OCI-LY1 (cell line): Measurements from ENCODE around the gene KREMEN1.

ENCODE experiments used
- H2AFZ ChIP-seq: fragments of 200-600 bp; sonication (generic), shearing (Covaris generic); 2 replicates; pipeline ENCODE4 v1.6.0; 2014; ENCODE audit warnings: antibody characterized with exemption, mild to moderate bottlenecking, low read length
- H3F3A ChIP-seq: fragments of 200-600 bp; sonication (generic), shearing (Covaris generic); 2 replicates; pipeline ENCODE4 v1.6.0; 2014; ENCODE audit warnings: mild to moderate bottlenecking, antibody characterized with exemption, low read length, moderate library complexity; ENCODE audit not compliant: insufficient read depth
- H3K27ac ChIP-seq: fragments of 200-600 bp; sonication (generic); 2 replicates; pipeline ENCODE4 v1.5.1; 2014; ENCODE audit warnings: low read length, mixed run types, mild to moderate bottlenecking, low read depth; ENCODE audit not compliant: poor library complexity, severe bottlenecking
- H3K27me3 ChIP-seq: fragments of 200-600 bp; sonication (generic); 2 replicates; pipeline ENCODE4 v1.6.0; 2014; ENCODE audit warnings: antibody characterized with exemption, mild to moderate bottlenecking, low read length, moderate library complexity; ENCODE audit not compliant: insufficient read depth
- H3K36me3 ChIP-seq: fragments of 200-600 bp; sonication (generic); 2 replicates; pipeline ENCODE4 v1.6.1; 2014; ENCODE audit warnings: mild to moderate bottlenecking, antibody characterized with exemption, low read length, moderate library complexity, mixed read lengths; ENCODE audit not compliant: insufficient read depth
- H3K4me1 ChIP-seq: fragments of 200-600 bp; sonication (generic); 2 replicates; pipeline ENCODE4 v1.5.1; 2014; ENCODE audit warnings: mild to moderate bottlenecking, low read length, moderate library complexity; ENCODE audit not compliant: insufficient read depth, severe bottlenecking
- H3K4me2 ChIP-seq: fragments of 200-600 bp; sonication (generic), shearing (Covaris generic); 2 replicates; pipeline ENCODE4 v1.6.1; 2014; ENCODE audit warnings: low read length
- H3K4me3 ChIP-seq: fragments of 200-600 bp; sonication (generic); 2 replicates; pipeline ENCODE4 v1.5.1; 2014; ENCODE audit warnings: low read length, low read depth, mild to moderate bottlenecking, mixed read lengths; ENCODE audit not compliant: poor library complexity, severe bottlenecking
- H3K79me2 ChIP-seq: fragments of 200-600 bp; shearing (Covaris generic); 2 replicates; pipeline ENCODE4 v1.6.1; 2016; ENCODE audit warnings: mixed run types, low read length, mixed read lengths; ENCODE audit not compliant: insufficient read depth
- H3K9ac ChIP-seq: fragments of 200-600 bp; sonication (generic), shearing (Covaris generic); 2 replicates; pipeline ENCODE4 v1.6.1; 2014; ENCODE audit warnings: mild to moderate bottlenecking, low read length, mixed read lengths
- H3K9me2 ChIP-seq: fragments of 200-600 bp; sonication (generic), shearing (Covaris generic); 2 replicates; pipeline ENCODE4 v1.6.1; 2014; ENCODE audit warnings: low read depth, mild to moderate bottlenecking, low read length, mixed read lengths
- H3K9me3 ChIP-seq: fragments of 200-600 bp; shearing (Covaris generic); 2 replicates; pipeline ENCODE4 v1.6.1; 2014; ENCODE audit warnings: low read length, mixed read lengths
- H4K20me1 ChIP-seq: fragments of 200-600 bp; sonication (generic), shearing (Covaris generic); 2 replicates; pipeline ENCODE4 v1.6.0; 2016; ENCODE audit warnings: mild to moderate bottlenecking, low read length; ENCODE audit not compliant: insufficient read depth
- EZH2 ChIP-seq: fragments of 200-600 bp; sonication (generic), shearing (Covaris generic); IDR thresholded peaks from 2 replicates; pipeline ENCODE4 v1.8.0; 2017; ENCODE audit warnings: borderline replicate concordance, mixed run types, mild to moderate bottlenecking, antibody characterized with exemption, low read length, moderate library complexity, mixed read lengths
- TF ChIP-seq, protein P1 (sequence below): fragments of 200-600 bp; sonication (generic), shearing (Covaris generic); IDR thresholded peaks from 2 replicates; pipeline ENCODE4 v1.5.1; 2017; ENCODE audit warnings: mild to moderate bottlenecking, antibody characterized with exemption, low read length, moderate library complexity, mixed read lengths

Gene KREMEN1

DNA sequence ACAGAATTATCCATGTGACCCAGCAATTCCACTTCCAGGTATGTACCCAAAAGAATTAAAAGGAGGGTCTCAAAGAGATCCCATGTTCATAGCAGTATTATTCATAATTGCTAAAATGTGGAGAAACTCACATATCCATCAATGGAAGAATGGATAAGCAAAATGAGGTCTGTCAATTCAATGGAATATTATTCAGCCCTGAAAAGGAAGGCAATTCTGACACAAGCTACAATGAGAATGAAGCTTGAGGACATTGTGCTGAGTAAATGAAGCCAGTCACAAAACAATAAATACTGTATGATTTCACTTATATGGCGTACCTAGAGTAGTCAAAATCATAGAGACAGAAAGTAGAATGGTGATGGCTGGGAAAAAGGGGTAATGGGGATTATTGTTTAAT, 113.5 kb downstream of the KREMEN1 start:
- Histone ChIP-seq H4K20me1 (no peaks in the 10 kb centered on the region), H3K36me3 (no peaks in the 10 kb centered on the region), H3F3A (no peaks in the 10 kb centered on the region), H3K27ac (no peak overlapping the region), H3K9ac (no peak overlapping the region), H3K79me2 (no peaks in the 10 kb centered on the region), H3K9me2 (no peaks in the 10 kb centered on the region), H3K27me3 (peaks cover 5% of the 10 kb centered on the region; the same call in 1 of the 2 replicates), H3K9me3 (no peaks in the 10 kb centered on the region), H3K4me1 (no peaks in the 10 kb centered on the region), H2AFZ (no peak overlapping the region), H3K4me2 (no peak overlapping the region), H3K4me3 (no peak overlapping the region)
- TF ChIP-seq, protein P1, sequence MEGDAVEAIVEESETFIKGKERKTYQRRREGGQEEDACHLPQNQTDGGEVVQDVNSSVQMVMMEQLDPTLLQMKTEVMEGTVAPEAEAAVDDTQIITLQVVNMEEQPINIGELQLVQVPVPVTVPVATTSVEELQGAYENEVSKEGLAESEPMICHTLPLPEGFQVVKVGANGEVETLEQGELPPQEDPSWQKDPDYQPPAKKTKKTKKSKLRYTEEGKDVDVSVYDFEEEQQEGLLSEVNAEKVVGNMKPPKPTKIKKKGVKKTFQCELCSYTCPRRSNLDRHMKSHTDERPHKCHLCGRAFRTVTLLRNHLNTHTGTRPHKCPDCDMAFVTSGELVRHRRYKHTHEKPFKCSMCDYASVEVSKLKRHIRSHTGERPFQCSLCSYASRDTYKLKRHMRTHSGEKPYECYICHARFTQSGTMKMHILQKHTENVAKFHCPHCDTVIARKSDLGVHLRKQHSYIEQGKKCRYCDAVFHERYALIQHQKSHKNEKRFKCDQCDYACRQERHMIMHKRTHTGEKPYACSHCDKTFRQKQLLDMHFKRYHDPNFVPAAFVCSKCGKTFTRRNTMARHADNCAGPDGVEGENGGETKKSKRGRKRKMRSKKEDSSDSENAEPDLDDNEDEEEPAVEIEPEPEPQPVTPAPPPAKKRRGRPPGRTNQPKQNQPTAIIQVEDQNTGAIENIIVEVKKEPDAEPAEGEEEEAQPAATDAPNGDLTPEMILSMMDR: no peak
- TF ChIP-seq EZH2: no peak

GRCh38 chr22:29187831-29188230, 115.0 kb downstream of the KREMEN1 start:
- Histone ChIP-seq H3K4me1 (no peaks in the 10 kb centered on the region), H2AFZ (no peak overlapping the region), H4K20me1 (no peaks in the 10 kb centered on the region), H3F3A (no peaks in the 10 kb centered on the region), H3K9me2 (no peaks in the 10 kb centered on the region), H3K36me3 (no peaks in the 10 kb centered on the region), H3K9me3 (no peaks in the 10 kb centered on the region), H3K4me3 (no peak overlapping the region), H3K27ac (no peak overlapping the region), H3K79me2 (no peaks in the 10 kb centered on the region), H3K9ac (no peak overlapping the region), H3K27me3 (peaks cover 3% of the 10 kb centered on the region; the same call in 1 of the 2 replicates), H3K4me2 (no peak overlapping the region)
- TF ChIP-seq, protein P1: no peak
- TF ChIP-seq EZH2: no peak

GRCh38 chr22:29190051-29190450, 117.2 kb downstream of the KREMEN1 start:
- no peaks in the 10 kb centered on the region for H3K79me2 ChIP-seq
- no peaks in the 10 kb centered on the region for H4K20me1 ChIP-seq
- no peak overlapping the region for H3K4me3 ChIP-seq
- no peak overlapping the region for H3K9ac ChIP-seq
- no peak overlapping the region for H3K27ac ChIP-seq
- no peaks in the 10 kb centered on the region for H3K36me3 ChIP-seq
- TF ChIP-seq, protein P1: no peak
- TF ChIP-seq EZH2: no peak
- no peaks in the 10 kb centered on the region for H3K9me2 ChIP-seq
- no peak overlapping the region for H2AFZ ChIP-seq
- H3K9me3 ChIP-seq: no peaks in the 10 kb centered on the region
- H3F3A ChIP-seq: no peaks in the 10 kb centered on the region
- H3K4me2 ChIP-seq: no peak overlapping the region
- peaks cover 3% of the 10 kb centered on the region; the same call in 1 of the 2 replicates for H3K27me3 ChIP-seq
- no peaks in the 10 kb centered on the region for H3K4me1 ChIP-seq
